HEK293 (cell line): Measurements from ENCODE around the gene ISOC2.

Experiments
- BCL11B ChIP-seq: fragments of 450-650 bp; formaldehyde crosslinking; IDR thresholded peaks from 2 replicates; pipeline ENCODE4 v1.5.1; 2016; ENCODE audit warnings: low read depth, missing biosample characterization, missing genetic modification characterization
- GLIS1 ChIP-seq: fragments of 450-650 bp; formaldehyde crosslinking; IDR thresholded peaks from 2 replicates; pipeline ENCODE4 v1.5.1; 2016; ENCODE audit warnings: missing biosample characterization, missing genetic modification characterization
- HOXA7 ChIP-seq: sonication (generic); formaldehyde crosslinking; IDR thresholded peaks from 2 replicates; pipeline ENCODE4 v1.8.1; 2022; ENCODE audit warnings: missing genetic modification reagents, borderline replicate concordance
- KLF16 ChIP-seq: fragments of 450-650 bp; formaldehyde crosslinking; IDR thresholded peaks from 2 replicates; pipeline ENCODE4 v1.5.1; 2017; ENCODE audit warnings: missing biosample characterization, missing genetic modification characterization
- KLF9 ChIP-seq: fragments of 450-650 bp; formaldehyde crosslinking; IDR thresholded peaks from 2 replicates; pipeline ENCODE4 v1.5.1; 2016; ENCODE audit warnings: missing biosample characterization, missing genetic modification characterization, low read depth
- PATZ1 ChIP-seq: fragments of 450-650 bp; formaldehyde crosslinking; IDR thresholded peaks from 2 replicates; pipeline ENCODE4 v1.5.1; 2016; ENCODE audit warnings: missing biosample characterization, missing genetic modification characterization
- SETDB1 ChIP-seq: IDR thresholded peaks from one replicate; pipeline ENCODE4 v1.6.1; 2017; ENCODE audit warnings: mild to moderate bottlenecking, low read length, moderate library complexity, mixed read lengths; ENCODE audit not compliant: insufficient read length
- SP2 ChIP-seq: fragments of 450-650 bp; formaldehyde crosslinking; IDR thresholded peaks from 2 replicates; pipeline ENCODE4 v1.5.1; 2016; ENCODE audit warnings: missing biosample characterization, missing genetic modification characterization
- SP3 ChIP-seq: fragments of 450-650 bp; formaldehyde crosslinking; IDR thresholded peaks from 2 replicates; pipeline ENCODE4 v1.5.1; 2016; ENCODE audit warnings: missing biosample characterization, missing genetic modification characterization
- TSHZ1 ChIP-seq: fragments of 450-650 bp; formaldehyde crosslinking; IDR thresholded peaks from 2 replicates; pipeline ENCODE4 v1.5.1; 2016; ENCODE audit warnings: missing biosample characterization, missing genetic modification characterization, borderline replicate concordance
- ZBTB10 ChIP-seq: fragments of 450-650 bp; formaldehyde crosslinking; IDR thresholded peaks from 2 replicates; pipeline ENCODE4 v1.5.1; 2016; ENCODE audit warnings: missing biosample characterization, missing genetic modification characterization
- ZBTB20 ChIP-seq: fragments of 450-650 bp; formaldehyde crosslinking; IDR thresholded peaks from 2 replicates; pipeline ENCODE4 v1.5.1; 2016; ENCODE audit warnings: missing biosample characterization, missing genetic modification characterization
- ZBTB21 ChIP-seq: fragments of 450-650 bp; formaldehyde crosslinking; IDR thresholded peaks from 2 replicates; pipeline ENCODE4 v1.5.1; 2017; ENCODE audit warnings: missing biosample characterization, missing genetic modification characterization
- ZBTB26 ChIP-seq: fragments of 450-650 bp; formaldehyde crosslinking; optimal IDR thresholded peaks from 2 replicates; pipeline ENCODE3; 2016; ENCODE audit warnings: missing biosample characterization, mild to moderate bottlenecking, missing genetic modification characterization
- ZBTB7A ChIP-seq: fragments of 450-650 bp; formaldehyde crosslinking; IDR thresholded peaks from 2 replicates; pipeline ENCODE4 v1.5.1; 2016; ENCODE audit warnings: low read depth, missing biosample characterization, missing genetic modification characterization
- ZFHX2 ChIP-seq: fragments of 450-650 bp; formaldehyde crosslinking; conservative IDR thresholded peaks from 2 replicates; pipeline ENCODE4 v1.5.1; 2016; ENCODE audit warnings: missing biosample characterization, missing genetic modification characterization
- ZIC2 ChIP-seq: fragments of 450-650 bp; formaldehyde crosslinking; IDR thresholded peaks from 2 replicates; pipeline ENCODE4 v1.5.1; 2016; ENCODE audit warnings: missing biosample characterization, missing genetic modification characterization
- ZNF24 ChIP-seq: fragments of 450-650 bp; formaldehyde crosslinking; IDR thresholded peaks from 2 replicates; pipeline ENCODE4 v1.5.1; 2016; ENCODE audit warnings: missing biosample characterization, missing genetic modification characterization
- ZNF26 ChIP-seq: fragments of 450-650 bp; formaldehyde crosslinking; IDR thresholded peaks from 2 replicates; pipeline ENCODE4 v1.5.1; 2016; ENCODE audit warnings: missing biosample characterization, missing genetic modification characterization
- ZNF324 ChIP-seq: fragments of 450-650 bp; formaldehyde crosslinking; IDR thresholded peaks from 2 replicates; pipeline ENCODE4 v1.5.1; 2016; ENCODE audit warnings: missing biosample characterization, missing genetic modification characterization
- ZNF335 ChIP-seq: fragments of 450-650 bp; formaldehyde crosslinking; conservative IDR thresholded peaks from 2 replicates; pipeline ENCODE4 v1.5.1; 2016; ENCODE audit warnings: missing biosample characterization, missing genetic modification characterization
- ZNF366 ChIP-seq: fragments of 450-650 bp; formaldehyde crosslinking; conservative IDR thresholded peaks from 2 replicates; pipeline ENCODE4 v1.5.1; 2016; ENCODE audit warnings: missing biosample characterization, missing genetic modification characterization
- ZNF37A ChIP-seq: fragments of 450-650 bp; IDR thresholded peaks from 2 replicates; pipeline ENCODE4 v1.5.1; 2018; ENCODE audit warnings: missing biosample characterization, missing genetic modification characterization
- ZNF561 ChIP-seq: fragments of 450-650 bp; IDR thresholded peaks from 2 replicates; pipeline ENCODE4 v1.5.1; 2018; ENCODE audit warnings: missing biosample characterization, missing genetic modification characterization, borderline replicate concordance
- ZXDB ChIP-seq: fragments of 450-650 bp; formaldehyde crosslinking; IDR thresholded peaks from 2 replicates; pipeline ENCODE4 v1.5.1; 2016; ENCODE audit warnings: missing biosample characterization, missing genetic modification characterization

Gene ISOC2

GRCh38 chr19:55407800-55408532 is 53.5 kb downstream of the ISOC2 start (continued):
- TF ChIP-seq BCL11B (tag by site-specific recombination) = 0 out of 2 replicates have a peak, but pooled peaks have one; percentile 47
- TF ChIP-seq KLF9 (tag by site-specific recombination) = peak; percentile 58; the same call in 1 of the 2 replicates
- TF ChIP-seq ZNF561 (tag by site-specific recombination) = no peak
- peak; percentile 96 for TF ChIP-seq ZNF24 (tag by site-specific recombination)
- peak; percentile 96 for TF ChIP-seq ZNF335 (tag by site-specific recombination)
- TF ChIP-seq HOXA7 = no peak
- TF ChIP-seq ZBTB21 = peak; percentile 97
- peak; percentile 65 for TF ChIP-seq ZFHX2
- TF ChIP-seq ZXDB (tag by site-specific recombination) = peak; percentile 98
- TF ChIP-seq ZNF26 (tag by site-specific recombination) = no peak
- peak; percentile 95 for TF ChIP-seq SP3 (tag by site-specific recombination)
- TF ChIP-seq SETDB1 = peak; percentile 83
- TF ChIP-seq ZNF324 = peak; percentile 78
- peak; percentile 95 for TF ChIP-seq SP2 (tag by site-specific recombination)
- peak; percentile 82 for TF ChIP-seq ZBTB10 (tag by site-specific recombination)
- TF ChIP-seq TSHZ1 (tag by site-specific recombination) = peak; percentile 61
- TF ChIP-seq GLIS1 = peak; percentile 89
- TF ChIP-seq ZBTB7A (tag by site-specific recombination) = peak; percentile 72; the same call in 1 of the 2 replicates
- peak; percentile 98 for TF ChIP-seq ZBTB26 (tag by site-specific recombination)
- TF ChIP-seq ZIC2 (tag by site-specific recombination) = 0 out of 2 replicates have a peak, but pooled peaks have one; percentile 29
- TF ChIP-seq PATZ1 (tag by site-specific recombination) = peak; percentile 98
- peak; percentile 99 for TF ChIP-seq ZNF366 (tag by site-specific recombination)
- no peak for TF ChIP-seq ZNF37A
- TF ChIP-seq KLF16 (tag by site-specific recombination) = peak; percentile 86
- TF ChIP-seq ZBTB20 (tag by site-specific recombination) = peak; percentile 88
